HG03045 (cell line): ENCODE results near the gene TEAD1.

Experiments used
- ATAC-seq: cut with Tn5 transposase; IDR thresholded peaks from one replicate; pipeline ENCODE4 v1.9.1; 2021; ENCODE audit warnings: mild to moderate bottlenecking, moderate library complexity; ENCODE audit not compliant: unreplicated experiment

Gene TEAD1

DNA sequence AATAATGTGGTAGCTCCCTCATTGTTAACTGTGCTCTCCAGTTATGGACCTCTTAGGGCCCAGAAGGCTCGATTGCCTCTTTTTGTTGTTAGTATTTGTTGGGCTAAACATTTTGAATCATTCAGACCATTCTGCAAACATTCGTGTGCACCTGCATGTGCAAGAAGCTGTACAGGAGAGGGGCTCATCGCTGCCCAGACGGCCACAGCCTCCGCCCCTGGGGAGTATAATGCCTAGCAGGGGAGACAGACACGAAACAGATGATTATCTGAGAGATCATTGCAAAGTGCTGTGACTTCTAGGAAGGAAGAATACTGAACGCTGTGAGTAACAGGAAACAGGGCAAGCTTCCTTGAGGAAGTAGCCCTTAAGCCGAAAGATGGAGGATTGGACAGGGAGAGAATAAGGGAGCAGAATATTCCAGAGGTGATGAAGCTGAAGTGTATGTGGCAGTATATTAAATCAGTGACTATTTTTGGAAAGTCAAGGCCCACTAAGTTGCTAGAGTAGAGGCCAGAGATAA is 211.6 kb downstream of the TEAD1 start:
- no peak for ATAC-seq

- ATAC-seq: no peak
These were observed 212.3 kb downstream of the TEAD1 start for GRCh38 chr11:12886508-12886907.

GRCh38 chr11:12888525-12889158 is 214.4 kb downstream of the TEAD1 start:
- ATAC-seq: peak; percentile 53

GRCh38 chr11:12889243-12889642 is 215.0 kb downstream of the TEAD1 start:
- no peak for ATAC-seq

GRCh38 chr11:12890476-12890875 is 216.3 kb downstream of the TEAD1 start:
- no peak for ATAC-seq

DNA sequence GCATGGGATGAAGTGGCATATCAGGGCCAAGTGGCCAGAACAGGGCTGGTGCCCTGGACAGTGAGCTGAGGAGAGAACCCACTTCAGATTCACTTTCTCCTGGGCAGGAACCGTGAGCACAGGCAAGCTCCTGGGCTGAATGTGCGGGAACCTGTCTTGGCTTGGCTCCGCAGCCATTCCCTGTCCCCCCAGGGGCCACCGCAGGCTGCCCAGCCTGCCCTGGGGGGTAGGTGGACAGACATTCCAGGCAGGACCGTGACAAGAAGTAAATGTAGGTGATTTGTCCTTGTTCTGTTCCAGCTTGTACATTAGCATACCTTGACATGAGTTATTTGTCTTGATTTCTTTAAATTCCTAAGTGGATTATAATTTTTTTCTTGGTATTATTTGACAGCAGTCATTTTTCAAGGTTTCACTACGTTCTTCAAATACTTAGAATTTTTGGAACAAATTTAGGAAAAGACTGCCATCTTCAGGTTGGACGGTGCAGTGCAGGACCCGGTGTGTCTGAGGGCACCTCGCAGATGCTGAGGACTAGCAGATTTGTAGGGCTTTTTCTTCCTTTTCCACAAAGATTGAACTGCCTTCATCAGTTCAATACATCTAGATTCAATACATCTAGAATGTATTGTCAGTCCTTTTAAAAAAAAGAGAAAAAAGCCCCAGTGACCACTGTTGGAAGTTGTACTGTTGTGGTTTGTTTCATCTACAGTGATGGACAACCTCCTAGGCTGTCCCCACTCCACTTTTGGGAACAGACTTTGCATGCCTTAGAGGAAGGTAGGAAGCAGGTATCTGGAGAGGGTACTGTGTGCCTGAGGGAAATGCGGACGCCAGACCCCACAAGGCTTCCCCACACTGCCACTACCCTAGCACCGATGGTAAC is 219.8 kb downstream of the TEAD1 start:
- no peak for ATAC-seq

GRCh38 chr11:12897390-12897789 is 223.2 kb downstream of the TEAD1 start:
- ATAC-seq: no peak

DNA sequence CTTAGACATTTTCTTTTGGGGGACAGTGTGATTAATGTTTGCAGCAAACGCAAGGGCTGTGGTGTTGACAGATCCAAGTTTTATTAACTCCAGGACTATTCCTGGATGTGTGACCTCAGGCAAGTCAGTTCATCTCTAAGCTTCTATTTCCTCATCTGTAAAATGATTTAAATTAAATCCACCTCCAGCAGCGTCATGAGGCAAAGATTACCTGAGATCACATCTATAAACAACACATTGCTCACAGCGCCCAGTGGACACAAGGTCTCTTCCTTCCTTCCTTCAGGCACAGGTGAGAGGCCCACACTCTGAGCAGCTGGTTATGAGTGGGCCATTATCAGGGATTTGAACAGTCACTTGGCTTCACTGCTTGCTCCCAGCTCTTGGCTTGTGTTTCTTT is 223.6 kb downstream of the TEAD1 start:
- no peak for ATAC-seq

- ATAC-seq: no peak
These were observed 226.3 kb downstream of the TEAD1 start for GRCh38 chr11:12900496-12900895.

- ATAC-seq: no peak
These were observed 227.1 kb downstream of the TEAD1 start for GRCh38 chr11:12901272-12901671.

- no peak for ATAC-seq
These were observed 227.8 kb downstream of the TEAD1 start for GRCh38 chr11:12901874-12902481.

GRCh38 chr11:12902791-12903486 is 228.7 kb downstream of the TEAD1 start:
- no peak for ATAC-seq

DNA sequence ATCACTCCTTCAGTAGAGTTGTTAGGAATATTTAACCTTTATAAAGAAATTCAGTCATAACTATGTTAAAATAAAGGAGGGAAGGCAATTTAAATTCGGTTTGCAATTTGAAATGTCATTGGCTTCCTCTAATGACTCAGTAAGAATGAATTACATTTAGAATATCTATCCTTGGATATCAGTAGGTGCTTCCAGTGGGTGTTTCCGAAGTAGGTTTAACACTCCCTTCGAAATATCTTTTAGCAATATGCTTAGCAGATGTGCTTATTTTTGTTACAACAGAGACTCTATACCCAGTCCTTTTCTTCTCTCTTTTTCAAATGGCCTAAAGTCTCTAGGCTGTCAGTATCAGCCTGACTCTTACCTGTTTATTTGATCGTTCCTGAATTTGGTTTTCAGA is 231.2 kb downstream of the TEAD1 start:
- ATAC-seq: no peak

- no peak for ATAC-seq
These were observed 232.3 kb downstream of the TEAD1 start for GRCh38 chr11:12906501-12906900.

- no peak for ATAC-seq
These were observed 235.7 kb downstream of the TEAD1 start for GRCh38 chr11:12909879-12910278.

DNA sequence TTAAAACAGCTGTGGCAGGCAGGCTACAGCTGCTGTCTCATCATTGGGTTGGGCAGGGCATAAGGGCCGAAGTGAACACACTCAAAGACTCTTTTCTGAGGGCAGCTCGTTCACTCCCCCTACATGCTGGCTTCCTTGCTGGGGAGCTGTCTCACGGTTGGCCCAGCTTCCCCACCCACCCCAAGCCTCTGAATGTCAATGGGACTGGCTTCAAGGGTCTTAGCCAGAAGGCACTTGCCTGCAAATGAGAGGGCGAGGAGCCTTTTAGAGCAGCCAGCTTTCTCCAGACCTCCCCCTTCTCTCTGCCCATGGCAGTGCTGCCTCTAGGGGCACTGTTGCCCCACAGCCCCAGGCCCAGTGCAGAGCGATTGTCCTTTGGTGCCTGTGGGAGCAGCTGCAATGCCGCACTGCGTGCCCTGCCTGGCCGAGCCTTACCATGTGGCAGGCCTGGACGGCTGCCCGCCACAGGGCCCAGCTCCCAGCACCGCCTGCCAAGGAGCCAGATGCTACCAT is 240.2 kb downstream of the TEAD1 start:
- no peak for ATAC-seq

- ATAC-seq: no peak
These were observed 240.9 kb downstream of the TEAD1 start for GRCh38 chr11:12915093-12915492.

DNA sequence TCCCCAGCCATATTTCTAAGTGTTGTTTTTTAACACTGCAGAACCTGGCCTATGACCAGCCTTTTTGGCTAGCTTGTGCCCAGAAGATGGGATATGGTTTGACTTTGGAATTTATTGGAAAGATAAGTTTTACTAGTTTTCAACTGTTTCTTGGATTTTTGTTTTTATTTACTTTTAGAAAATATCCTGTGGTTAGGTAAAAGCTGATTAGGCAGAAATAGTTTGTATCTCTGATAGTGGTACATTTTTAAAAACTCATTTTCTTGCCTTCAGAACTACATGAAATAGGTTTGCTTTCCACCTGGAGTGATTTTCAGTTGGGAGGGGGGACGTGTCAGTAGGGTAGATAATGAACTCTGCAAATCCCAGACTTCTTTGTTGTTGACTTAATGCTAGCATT is 243.6 kb downstream of the TEAD1 start:
- ATAC-seq: no peak

DNA sequence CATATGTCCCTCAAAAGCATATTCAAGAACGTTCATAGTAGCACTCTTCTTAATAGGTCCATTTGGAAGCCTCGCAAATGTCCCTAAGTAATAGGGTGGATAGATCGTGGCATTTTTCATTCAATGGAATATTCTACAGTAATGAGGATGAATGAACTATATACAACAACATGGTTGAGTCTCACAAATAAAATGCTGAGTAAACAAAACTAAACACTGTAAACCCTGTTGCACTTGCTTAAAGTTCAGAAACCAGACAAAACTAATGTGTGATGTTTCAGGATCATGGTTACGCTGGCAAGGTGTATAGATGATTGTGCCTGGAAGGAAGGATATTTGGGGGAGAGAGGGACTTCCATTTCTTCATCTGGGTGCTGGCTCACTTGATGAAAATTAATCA is 244.4 kb downstream of the TEAD1 start:
- ATAC-seq: no peak

GRCh38 chr11:12922418-12922817 is 248.2 kb downstream of the TEAD1 start:
- no peak for ATAC-seq

- ATAC-seq: no peak
These were observed 248.8 kb downstream of the TEAD1 start for GRCh38 chr11:12922980-12923507.
